ENCODE data around the gene ATP5MC2. TPM values are rescaled to one million over a fixed set of nuclear protein-coding genes. Genes with fewer than 3 reads are reported as not detected.
"Not testable (repeated sequence)": the region's sequence is repeated elsewhere in the genome, so short reads cannot be mapped to it uniquely, and the experiment has no call there.

Gene ATP5MC2
- total RNA-seq, 1 donor from 2014 or later, result 110 TPM

DNA sequence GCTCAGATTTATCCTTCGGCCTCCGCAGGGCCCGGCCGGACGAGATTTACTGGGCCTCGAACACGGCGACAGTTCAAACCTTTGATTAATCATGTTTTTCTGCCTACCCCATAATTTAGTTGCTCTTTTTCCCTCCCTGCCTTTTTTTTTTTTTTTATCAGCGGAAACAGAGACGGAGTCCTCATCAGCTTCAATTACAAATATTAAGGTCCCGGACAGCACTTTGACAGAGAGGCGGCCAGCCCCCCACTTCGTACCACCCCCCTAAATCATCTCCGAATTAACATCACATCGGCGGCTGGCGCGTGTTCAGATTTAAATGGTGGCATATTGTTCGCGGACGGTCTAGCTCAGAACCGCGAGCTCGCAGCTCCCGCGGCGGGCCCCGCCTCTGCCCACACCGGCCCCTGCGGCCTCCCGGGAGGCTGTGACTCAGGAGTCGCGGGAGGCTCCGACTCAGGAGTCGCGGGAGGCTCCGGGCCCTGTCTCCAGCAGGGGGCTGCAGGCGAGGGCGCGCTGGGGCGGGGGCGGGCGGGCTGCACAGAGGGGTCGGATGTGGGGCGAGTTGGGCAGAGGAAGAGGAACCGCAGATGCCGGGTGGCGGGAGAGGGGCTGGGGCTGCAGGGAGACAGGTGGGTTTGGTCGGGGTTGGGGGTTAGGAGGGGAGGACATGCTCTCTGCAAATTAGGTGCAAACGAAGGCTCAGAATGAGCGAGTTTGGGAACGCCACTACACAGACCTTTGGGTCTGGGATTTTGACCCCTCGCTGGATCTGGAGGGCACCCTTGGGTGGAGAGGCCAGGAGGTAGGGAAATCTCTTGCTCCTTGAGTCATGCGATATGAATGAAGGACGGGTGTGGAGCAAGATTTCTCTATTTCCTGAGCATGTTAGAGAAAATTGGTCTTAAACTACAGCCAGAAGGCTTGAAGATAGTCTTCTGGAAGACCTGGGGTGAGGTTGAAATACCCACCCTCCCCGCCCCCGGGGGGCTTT is 19.6 kb upstream of the ATP5MC2 start:
- peak in 1 of 2 donors; percentile 62 for DNase-seq (ENCODE audit: low read depth in 2 of 2)

DNA sequence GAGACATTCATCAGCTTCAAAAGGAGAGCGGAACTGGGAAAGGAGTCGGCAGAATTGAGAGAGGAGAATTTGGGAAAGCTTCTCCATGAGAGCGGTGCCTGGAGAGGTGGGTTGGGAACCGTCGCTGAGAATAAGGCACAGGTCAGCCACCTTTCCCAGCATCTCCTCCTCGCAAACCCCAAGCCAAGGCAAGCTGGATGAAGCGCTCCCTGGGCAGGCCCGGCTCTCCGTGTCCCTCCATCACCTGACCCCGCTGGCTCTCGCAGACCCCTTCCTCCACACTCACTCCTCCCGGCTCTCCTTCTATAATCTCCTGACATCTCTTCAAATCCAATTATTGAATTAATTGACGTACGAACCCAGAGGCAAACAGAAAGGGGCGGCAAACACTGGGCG is 18.9 kb upstream of the ATP5MC2 start:
- no peak for DNase-seq (ENCODE audit: low read depth in 2 of 2)

DNA sequence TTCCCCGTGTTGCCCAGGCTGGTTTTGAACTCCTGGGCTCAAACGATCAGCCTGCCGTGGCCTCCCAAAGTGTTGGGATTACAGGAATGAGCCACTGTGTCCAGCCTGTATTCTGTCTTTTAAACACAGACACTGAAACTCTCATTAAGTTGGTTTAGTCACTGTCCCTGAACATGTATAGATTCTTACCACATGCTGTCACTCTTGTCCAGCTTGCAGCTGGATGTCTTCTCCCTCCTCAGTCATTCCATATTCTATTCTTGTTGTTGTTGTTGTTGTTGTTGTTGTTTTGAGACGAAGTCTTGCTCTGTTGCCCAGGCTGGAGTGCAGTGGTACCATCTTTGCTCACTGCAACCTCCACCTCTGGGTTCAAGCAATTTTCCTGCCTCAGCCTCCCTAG is 12.3 kb upstream of the ATP5MC2 start:
- no peak for DNase-seq (ENCODE audit: low read depth in 2 of 2)

DNA sequence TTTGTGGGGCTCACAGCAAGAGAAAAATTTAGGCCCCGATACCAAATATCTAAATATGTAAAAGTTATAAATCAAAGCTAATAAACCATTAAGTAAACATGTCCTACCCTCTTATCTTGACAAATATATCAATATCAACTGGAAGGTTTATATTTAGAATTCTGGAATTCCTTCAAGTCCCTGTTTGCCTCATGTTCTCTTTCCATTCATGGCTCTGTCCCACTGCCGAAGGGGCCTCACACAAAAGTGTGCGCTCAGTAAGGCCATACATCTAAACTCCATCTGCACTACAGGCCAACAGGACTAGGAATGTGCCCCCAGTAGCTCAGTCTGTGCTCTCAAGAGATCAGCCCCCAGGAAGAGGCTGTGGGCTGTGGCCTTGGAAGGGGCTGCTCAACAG is 10.6 kb upstream of the ATP5MC2 start:
- DNase-seq (ENCODE audit: low read depth in 2 of 2), result no peak

DNA sequence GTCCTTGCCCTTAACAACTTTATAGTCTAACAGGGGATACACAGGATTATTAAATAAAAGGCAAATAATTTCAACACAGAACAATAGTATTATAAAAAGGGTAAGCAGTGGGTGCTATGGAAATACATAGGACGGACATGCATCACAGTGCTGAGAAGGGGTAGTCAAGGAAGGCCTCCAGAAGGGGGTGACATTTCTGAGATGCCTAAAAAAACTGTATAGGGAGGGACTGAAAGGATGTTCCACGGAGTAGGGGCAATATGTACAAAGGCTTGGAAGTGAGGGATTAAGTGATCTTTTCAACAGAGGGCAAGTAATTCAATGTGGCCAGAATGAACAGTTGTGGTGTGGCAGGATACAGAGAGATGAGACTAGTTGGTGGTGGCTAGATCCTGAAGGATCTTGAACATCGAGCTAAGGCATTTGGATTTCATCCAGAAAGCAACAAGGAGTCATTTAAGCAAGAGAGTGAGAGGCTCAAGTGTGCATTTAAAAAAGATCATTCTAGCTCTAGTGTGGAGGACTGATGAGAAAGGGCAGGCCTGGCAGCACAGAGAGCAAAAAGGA is 8.9 kb upstream of the ATP5MC2 start:
- no peak for DNase-seq (ENCODE audit: low read depth in 2 of 2)

DNA sequence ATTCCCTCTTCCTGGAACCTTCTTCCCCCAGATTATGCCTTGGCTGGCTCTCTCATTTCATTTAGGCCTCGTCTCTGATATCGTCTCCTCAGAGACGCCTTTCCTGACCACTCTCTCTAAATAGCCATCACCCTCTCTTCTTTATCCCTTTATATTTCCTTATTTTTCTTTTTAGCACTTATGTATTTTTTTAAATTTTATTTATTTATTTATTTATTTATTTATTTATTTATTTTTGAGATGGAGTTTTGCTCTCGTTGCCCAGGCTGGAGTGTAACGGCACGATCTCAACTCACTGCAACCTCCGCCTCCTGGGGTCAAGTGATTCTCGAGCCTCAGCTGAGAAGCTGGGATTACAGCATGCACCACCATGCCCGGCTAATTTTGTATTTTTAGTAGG is 8.1 kb upstream of the ATP5MC2 start:
- no peak for DNase-seq (ENCODE audit: low read depth in 2 of 2)

DNA sequence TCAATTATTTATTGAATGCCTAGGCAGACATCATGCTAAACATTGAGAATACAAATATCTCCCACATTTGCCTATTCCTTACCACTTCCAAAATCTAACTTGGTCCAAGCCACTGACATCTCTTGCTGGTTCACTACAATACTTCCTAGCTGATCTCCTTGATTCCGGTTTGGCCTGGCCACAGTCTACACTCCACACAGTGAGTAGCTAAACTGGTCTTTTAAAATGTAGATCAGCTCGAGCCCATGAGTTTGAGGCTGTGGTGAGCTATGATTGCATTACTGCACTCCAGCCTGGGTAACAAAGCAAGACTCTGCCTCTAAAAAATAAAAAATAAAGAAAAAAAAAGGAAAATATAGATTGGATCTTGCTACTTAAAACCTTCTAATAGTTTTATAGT is 7.6 kb upstream of the ATP5MC2 start:
- DNase-seq (ENCODE audit: low read depth in 2 of 2), result no peak

DNA sequence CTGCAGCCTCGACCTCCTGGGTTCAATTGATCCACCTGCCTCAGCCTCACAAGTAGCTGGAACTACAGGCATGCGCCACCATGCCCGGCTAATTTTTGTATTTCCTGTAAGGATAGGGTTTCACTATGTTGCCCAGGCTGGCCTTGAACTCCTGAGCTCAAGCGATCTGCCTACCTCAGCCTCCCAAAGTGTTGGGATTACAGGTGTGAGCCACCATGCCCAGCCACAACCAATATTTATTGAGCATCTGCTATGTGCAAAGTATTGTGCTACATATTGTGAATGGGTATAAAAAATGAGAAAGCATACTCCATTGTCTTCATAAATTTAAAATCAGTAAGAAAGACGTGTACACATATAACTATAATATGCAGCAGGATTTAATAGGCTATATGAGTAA is 4.2 kb upstream of the ATP5MC2 start:
- not testable (repeated sequence) for DNase-seq (ENCODE audit: low read depth in 2 of 2)

DNA sequence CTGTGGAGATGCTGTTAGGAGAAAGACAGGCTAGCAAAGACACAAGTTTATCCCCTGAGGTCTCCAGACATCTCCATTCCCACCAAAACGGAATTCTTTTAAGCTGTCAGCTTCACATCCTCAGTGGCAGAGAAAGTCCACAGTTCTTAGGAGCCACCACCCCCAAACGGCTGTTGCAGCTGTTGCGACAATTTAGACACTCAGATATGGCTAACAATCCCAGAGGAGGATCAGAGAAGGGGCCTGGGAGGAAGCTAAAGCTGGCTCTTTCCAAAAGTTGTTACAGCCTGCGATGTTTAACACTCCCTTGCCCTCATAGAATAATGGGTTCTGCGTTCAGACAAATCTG is 1.9 kb upstream of the ATP5MC2 start:
- no peak for DNase-seq (ENCODE audit: low read depth in 2 of 2)

DNA sequence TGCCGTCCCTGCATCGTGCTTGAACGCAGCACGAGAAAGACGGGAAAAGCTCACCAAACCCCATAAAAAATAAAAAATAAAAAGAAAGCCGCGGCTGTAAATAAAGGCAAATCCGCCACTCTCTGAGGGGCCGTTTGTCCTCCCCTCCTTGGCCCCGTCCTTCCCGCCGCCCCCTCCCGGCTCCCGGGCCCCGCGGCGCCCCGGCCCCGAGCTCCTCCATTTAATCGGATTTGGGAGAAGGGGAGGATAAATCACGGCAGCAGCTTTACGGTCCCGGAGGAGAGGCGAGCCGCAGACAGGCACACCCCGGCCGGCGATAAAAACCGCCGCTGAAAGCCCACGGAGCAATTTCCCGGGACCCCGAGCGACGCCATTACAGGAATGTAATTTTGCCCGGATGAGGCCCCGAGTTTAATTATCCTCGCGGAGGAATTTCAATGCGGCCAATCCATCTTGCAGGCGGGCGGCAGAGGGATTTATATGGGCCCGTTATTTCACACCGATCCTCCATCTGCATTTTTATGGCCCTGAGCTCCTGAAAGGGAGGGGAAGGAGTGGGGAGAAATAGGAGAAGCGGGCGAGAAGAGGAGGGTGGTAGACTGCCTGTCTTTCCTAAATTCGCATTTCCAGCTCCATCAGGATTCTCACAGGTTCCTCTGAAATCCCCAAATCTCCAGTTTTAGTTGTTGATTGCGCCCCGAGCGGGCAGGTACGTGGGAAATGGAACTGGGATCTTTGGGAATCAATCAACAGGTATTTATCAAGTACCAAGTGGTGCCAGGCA is 1.3 kb upstream of the ATP5MC2 start:
- peak in 1 of 2 donors; percentile 16 for DNase-seq (ENCODE audit: low read depth in 2 of 2)

DNA sequence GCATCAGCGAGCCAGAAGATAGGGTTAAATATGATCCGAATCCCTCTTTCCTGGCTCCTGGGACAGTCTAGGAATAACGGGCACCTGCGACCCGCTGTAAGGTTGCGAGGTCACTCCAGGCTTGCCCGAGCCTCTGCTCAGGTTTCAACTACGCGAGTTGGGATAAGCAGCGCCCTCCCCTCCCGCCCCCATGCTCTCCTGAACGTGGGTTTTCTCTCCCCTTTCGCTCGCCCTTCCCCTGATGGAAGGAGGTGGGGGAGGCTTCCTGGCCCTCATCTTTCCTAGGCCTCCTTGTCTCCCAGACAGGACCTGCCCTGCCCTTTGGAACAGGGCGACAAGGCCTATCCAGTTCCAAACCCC is 753 bp upstream of the ATP5MC2 start:
- DNase-seq (ENCODE audit: low read depth in 2 of 2), result no peak

DNA sequence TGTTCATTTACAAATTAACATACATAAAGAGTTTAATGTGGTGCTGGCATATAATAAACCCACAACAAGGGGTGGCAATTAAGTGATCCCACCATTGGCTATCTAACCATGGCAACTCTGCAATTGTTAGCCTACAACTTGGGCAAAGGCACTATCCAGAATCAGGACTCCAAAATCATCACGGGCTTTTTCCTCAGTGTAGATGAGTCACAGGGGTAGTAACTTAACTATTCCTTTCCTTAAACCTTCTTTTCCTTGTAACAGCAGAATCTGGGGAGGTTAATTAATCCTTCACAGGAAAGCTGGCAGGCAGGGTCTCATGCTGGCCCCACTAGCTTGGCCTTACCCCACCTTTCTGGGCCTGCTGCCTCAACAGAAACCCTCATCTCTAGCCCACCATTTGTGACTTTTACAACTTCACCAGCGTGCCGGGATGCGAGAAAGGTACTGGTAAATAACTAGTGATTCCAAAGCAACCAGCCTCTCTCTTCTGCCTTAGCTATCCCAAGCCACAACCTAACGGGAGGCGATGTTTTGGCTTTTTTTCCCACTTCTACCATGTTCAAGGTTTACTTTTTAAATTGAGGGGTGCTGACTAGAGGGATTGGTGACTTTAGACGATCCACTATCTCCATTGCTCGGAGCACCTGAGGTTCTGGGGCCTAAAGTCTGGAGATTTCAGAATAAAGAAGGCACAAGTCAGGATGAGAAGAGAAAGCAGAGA is 744 bp downstream of the ATP5MC2 start:
- no peak for DNase-seq (ENCODE audit: low read depth in 2 of 2)

DNA sequence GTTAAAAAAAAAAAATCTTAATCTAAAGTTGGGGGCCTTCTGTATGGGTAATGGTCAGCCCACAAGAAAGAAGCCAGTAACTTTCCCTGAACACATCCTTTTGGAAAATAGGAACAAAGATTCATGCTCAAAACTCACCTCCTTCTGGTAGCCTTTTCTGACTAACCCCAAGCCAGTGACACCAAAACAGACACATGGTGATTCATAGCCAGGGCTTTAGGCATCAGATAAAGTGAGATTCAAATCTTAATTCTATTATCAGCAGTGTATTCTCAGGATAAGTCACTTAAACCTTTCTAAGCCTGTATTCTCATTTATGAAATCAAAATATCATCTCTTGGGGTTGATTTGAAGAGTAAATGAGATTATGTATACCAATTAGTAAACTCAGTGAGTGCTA is 4.9 kb downstream of the ATP5MC2 start:
- no peak for DNase-seq (ENCODE audit: low read depth in 2 of 2)

DNA sequence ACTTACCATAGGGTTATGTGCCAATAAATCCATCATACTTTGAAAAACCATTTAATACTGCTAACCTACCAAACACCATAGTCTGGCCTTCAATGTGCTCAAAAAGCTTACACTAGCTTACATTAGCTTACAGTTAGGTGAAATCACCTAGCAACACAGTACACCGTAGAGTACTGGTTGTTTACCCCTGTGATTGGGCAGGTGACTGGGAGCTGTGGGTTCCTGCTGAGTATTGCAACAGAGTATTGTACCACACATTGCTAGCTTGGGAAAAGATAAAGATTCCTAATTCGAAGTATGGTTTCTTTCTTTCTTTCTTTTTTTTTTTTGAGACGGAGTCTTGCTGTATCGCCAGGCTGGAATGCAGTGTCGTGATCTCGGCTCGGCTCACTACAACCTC is 5.6 kb downstream of the ATP5MC2 start:
- no peak for DNase-seq (ENCODE audit: low read depth in 2 of 2)

DNA sequence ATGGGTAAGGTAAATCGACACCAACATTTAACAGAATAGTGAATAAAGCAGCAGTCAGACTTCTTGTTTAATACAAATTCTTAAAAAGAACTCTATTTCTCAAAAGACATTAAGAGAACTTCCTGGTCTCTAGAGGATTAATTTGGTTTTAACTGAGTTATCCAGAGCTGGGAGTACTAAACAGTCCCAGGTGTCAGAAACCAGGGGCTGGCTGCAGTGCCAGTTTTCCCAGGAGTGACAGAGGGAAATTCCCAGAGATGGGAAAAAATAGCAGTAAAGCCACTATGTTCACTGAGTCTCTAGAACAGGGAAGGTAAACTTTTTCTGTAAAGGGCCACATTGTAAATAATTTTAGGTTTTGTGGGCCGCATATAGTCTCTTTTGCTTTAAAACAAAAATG is 8.8 kb downstream of the ATP5MC2 start:
- no peak for DNase-seq (ENCODE audit: low read depth in 2 of 2)

DNA sequence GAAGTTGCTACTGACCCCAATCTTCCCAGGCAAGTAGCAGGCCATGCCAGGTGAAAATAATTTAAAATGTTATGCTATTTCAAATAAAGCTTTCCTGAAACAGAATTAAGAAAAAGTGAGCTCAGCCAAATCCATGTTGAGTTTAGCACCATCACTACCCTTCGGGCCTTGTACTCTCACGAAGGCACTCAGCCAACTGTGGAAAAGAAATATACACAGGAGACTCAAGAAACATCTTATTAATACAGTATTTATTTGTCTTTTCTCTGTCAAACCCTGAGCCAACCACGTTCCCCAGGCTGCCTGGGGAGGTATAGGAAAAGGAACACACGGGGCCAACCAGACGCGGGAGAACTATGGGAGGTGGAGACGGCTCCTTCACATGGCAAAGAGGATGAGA is 10.9 kb downstream of the ATP5MC2 start:
- no peak for DNase-seq (ENCODE audit: low read depth in 2 of 2)

DNA sequence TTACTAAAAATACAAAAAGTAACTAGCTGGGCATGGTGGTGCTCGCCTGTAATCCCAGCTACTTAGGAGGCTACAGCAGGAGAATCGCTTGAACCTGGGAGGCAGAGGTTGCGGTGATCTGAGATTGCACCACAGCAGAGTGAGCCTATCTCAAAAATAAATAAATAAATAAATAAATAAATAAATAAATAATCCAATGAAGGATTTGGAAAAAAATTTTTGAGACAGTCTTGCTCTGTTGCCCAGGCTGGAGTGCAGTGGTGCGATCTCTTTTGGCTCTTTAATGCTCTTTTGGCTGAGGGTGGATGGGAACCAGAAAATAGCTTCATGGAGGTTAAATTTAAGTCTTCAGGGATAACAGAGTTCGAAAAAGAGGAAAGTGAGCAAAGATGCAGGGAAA is 11.7 kb downstream of the ATP5MC2 start:
- no peak for DNase-seq (ENCODE audit: low read depth in 2 of 2)

DNA sequence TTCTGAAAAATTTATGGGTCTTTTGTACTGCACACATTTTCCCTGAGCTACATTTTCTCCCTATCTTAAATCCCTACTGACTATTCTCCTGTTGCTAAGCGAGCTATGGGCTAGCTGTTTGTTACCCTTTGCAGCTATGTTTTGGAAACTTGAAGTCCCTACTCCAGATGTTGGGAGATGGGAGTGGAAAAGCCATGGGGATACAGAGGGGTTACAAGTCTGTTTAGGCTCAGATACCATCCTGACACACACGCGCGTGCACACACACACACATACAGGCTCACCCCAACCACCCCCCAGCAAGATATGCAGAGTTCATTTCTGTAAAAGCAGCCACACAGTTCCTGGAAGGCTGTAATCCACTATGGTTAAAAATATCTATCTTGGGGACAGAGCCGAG is 15.8 kb downstream of the ATP5MC2 start:
- peak in 1 of 2 donors; percentile 4 for DNase-seq (ENCODE audit: low read depth in 2 of 2)

DNA sequence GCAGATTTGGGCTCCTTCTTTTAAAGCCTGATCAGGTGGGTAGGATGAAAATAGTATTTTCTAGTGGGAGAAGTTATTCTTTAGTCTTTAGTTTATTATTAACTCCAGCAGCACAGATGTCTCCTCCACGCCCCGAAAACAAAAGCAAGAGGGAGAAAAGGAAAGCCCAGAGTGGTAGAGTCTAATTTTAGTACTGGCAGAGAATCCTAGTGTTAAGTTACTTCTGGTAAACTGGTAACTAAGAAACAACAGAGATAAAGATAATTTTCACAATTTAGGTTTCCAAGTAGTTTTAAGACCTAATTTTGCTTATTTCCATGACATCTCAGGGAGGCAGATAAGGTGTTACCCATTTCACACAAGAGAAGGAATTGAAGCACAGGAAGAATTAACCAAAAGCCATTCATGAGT is 16.3 kb downstream of the ATP5MC2 start:
- no peak for DNase-seq (ENCODE audit: low read depth in 2 of 2)

DNA sequence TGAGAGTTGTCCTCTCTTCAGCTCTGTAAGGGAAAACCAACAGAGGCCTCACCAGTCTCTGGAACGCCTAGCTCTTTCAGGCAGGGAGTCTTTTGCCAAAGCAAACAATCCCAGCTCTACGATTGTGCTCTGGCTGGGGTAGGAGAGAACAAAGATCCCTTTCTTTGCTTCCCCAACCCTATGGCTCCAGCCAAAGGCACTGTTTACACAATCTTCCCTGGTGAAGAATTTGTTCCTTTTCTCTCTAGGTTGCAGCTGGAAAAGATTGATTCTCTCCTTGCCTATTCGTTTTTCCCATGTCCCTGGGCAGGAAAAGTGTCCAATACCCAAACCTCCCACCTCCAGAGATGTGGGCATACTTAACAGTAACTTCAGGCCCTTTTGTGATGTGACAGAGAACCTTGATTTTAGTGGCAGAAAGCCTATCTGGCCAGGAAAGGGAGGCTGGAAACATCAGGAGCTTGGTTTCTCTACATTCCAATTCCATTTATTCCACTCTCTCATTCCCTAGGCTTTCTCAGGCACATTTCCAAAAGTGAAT is 16.8 kb downstream of the ATP5MC2 start:
- DNase-seq (ENCODE audit: low read depth in 2 of 2), result peak; percentile 32 to 82

DNA sequence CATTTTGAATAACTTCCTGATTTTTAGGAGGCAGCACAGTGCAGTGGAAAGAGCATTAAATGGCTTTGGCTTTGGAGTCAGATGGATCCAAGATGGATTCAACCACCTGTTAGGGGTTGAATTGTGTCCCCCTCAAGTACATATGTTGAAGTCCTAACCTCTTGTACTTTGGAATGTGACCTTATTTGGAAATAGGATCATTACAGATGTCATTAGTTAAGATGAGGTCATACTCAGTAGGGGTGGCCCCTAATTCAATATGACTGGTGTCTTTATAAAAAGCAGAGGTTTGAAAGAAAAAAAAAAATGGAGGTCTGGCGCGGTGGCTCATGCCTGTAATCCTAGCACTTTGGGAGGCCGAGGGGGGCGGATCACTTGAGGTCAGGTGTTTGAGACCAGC is 18.8 kb downstream of the ATP5MC2 start:
- no peak for DNase-seq (ENCODE audit: low read depth in 2 of 2)

DNA sequence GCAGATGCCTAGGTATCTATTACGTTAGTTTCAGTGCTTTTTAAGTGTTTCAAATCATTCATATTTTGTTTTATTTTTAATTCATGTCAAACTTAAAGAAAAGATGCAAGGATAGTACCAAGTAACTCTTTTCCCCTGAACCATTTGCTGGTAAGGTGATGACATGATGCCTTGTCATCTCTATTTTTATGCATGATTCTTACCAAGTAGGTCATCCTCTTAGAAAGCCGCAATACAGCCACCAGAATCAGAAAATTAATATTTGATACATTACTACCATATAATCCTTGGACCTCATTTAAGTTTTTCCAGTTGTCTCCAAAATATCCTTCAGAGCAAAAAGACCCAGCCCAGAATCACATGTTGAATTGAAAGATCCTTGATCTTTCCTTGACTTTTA is 22.3 kb downstream of the ATP5MC2 start:
- no peak for DNase-seq (ENCODE audit: low read depth in 2 of 2)

Measured in dermis microvascular lymphatic vessel endothelial cell (primary cell).